ENCODE results near the gene TUBB1. TPM values are rescaled to one million over a fixed set of nuclear protein-coding genes. Genes with fewer than 3 reads are reported as not detected.

The TUBB1 gene
- total RNA-seq, 4 donors from 2014 or later: 0.15 TPM; not detected in 3

GRCh38 chr20:59022754-59023153 is 3.5 kb downstream of the TUBB1 start:
- Histone ChIP-seq H3K36me3 (peaks cover 0 to 67% of the 10 kb centered on the region in 2 donors), H3K27me3 (no peaks in the 10 kb centered on the region), H3K27ac (no peak overlapping the region), H3K4me1 (peaks cover 0 to 21% (median 0%) of the 10 kb centered on the region in 3 donors), H3K4me3 (no peak overlapping the region), H3K9me3 (no peaks in the 10 kb centered on the region)
- TF ChIP-seq CTCF (IDR thresholded peaks at IDR 0.05): no peak
- TF ChIP-seq POLR2AphosphoS5 (IDR thresholded peaks at IDR 0.05): no peak
- TF ChIP-seq EP300 (IDR thresholded peaks at IDR 0.05): no peak
- TF ChIP-seq POLR2A (IDR thresholded peaks at IDR 0.05): no peak
- 80% methylated on average over 3 of the region's 15 CpGs; no CpG with 5 or more reads in 1 of the 2 donors for WGBS, 2 donors (ENCODE audit: low coverage in 1 of 2)
- ATAC-seq: no peak

- peaks cover 0 to 65% of the 10 kb centered on the region in 2 donors for H3K36me3 ChIP-seq
- 80 to 89% methylated on average over 1 to 8 of the region's 13 CpGs for WGBS, 2 donors (ENCODE audit: low coverage in 1 of 2)
- H3K4me3 ChIP-seq: no peak overlapping the region
- H3K27me3 ChIP-seq: no peaks in the 10 kb centered on the region
- H3K9me3 ChIP-seq: no peaks in the 10 kb centered on the region
- TF ChIP-seq POLR2A (IDR thresholded peaks at IDR 0.05) (no peak), EP300 (IDR thresholded peaks at IDR 0.05) (no peak), POLR2AphosphoS5 (IDR thresholded peaks at IDR 0.05) (no peak), CTCF (IDR thresholded peaks at IDR 0.05) (no peak)
- peaks cover 0 to 30% (median 2%) of the 10 kb centered on the region in 3 donors for H3K4me1 ChIP-seq
- ATAC-seq: no peak
- H3K27ac ChIP-seq: no peak overlapping the region
Measured at GRCh38 chr20:59023616-59024015, 4.4 kb downstream of the TUBB1 start.

GRCh38 chr20:59024111-59024530 is 4.9 kb downstream of the TUBB1 start:
- ATAC-seq: no peak
- WGBS, 2 donors (ENCODE audit: low coverage in 1 of 2): 93 to 100% methylated on average over 1 to 5 of the region's 24 CpGs
- peaks cover 0 to 67% of the 10 kb centered on the region in 2 donors for H3K36me3 ChIP-seq

GRCh38 chr20:59025086-59025485 is 5.9 kb downstream of the TUBB1 start:
- TF ChIP-seq POLR2A (IDR thresholded peaks at IDR 0.05): no peak
- TF ChIP-seq EP300 (IDR thresholded peaks at IDR 0.05): no peak
- no peak for TF ChIP-seq POLR2AphosphoS5 (IDR thresholded peaks at IDR 0.05)
- TF ChIP-seq CTCF (IDR thresholded peaks at IDR 0.05): no peak
- no peak for ATAC-seq
- Histone ChIP-seq H3K36me3 (peaks cover 0 to 77% of the 10 kb centered on the region in 2 donors), H3K4me1 (peaks cover 5 to 44% (median 15%) of the 10 kb centered on the region in 3 donors), H3K27ac (no peak overlapping the region), H3K27me3 (no peaks in the 10 kb centered on the region), H3K9me3 (no peaks in the 10 kb centered on the region), H3K4me3 (no peak overlapping the region)
- 38 to 62% methylated on average over 1 to 2 of the region's 2 CpGs for WGBS, 2 donors (ENCODE audit: low coverage in 1 of 2)

More at GRCh38 chr20:59024111-59024530, 4.9 kb downstream of the TUBB1 start:
- Histone ChIP-seq H3K27ac (no peak overlapping the region), H3K9me3 (no peaks in the 10 kb centered on the region), H3K4me1 (peaks cover 0 to 35% (median 7%) of the 10 kb centered on the region in 3 donors), H3K27me3 (no peaks in the 10 kb centered on the region), H3K4me3 (no peak overlapping the region)
- no peak for TF ChIP-seq POLR2A (IDR thresholded peaks at IDR 0.05)
- no peak for TF ChIP-seq POLR2AphosphoS5 (IDR thresholded peaks at IDR 0.05)
- TF ChIP-seq EP300 (IDR thresholded peaks at IDR 0.05): no peak
- no peak for TF ChIP-seq CTCF (IDR thresholded peaks at IDR 0.05)

- TF ChIP-seq EP300 (IDR thresholded peaks at IDR 0.05): no peak
- no peak for TF ChIP-seq POLR2A (IDR thresholded peaks at IDR 0.05)
- TF ChIP-seq POLR2AphosphoS5 (IDR thresholded peaks at IDR 0.05): no peak
- TF ChIP-seq CTCF (IDR thresholded peaks at IDR 0.05): no peak
- H3K36me3 ChIP-seq: peaks cover 0 to 79% of the 10 kb centered on the region in 2 donors
- H3K27me3 ChIP-seq: no peaks in the 10 kb centered on the region
- H3K4me1 ChIP-seq: peaks cover 5 to 48% (median 15%) of the 10 kb centered on the region in 3 donors
- no peaks in the 10 kb centered on the region for H3K9me3 ChIP-seq
- ATAC-seq: no peak
- no peak overlapping the region for H3K4me3 ChIP-seq
- WGBS, 2 donors (ENCODE audit: low coverage in 1 of 2): 80 to 89% methylated on average over 4 of the region's 4 CpGs
- no peak overlapping the region for H3K27ac ChIP-seq
Measured at GRCh38 chr20:59025511-59025910, 6.3 kb downstream of the TUBB1 start.

Data from gastroesophageal sphincter (tissue), 4 donors.